Epidermal melanocyte (primary cell): Measurements from ENCODE around the gene RXFP3.
"Not testable (repeated sequence)": the region's sequence is repeated elsewhere in the genome, so short reads cannot be mapped to it uniquely, and the experiment has no call there.

Experiments used
- DNase-seq: peaks from one replicate; pipeline ENCODE4 v3.0.0; 2011; ENCODE audit warnings: low spot score; ENCODE audit not compliant: insufficient read length

RXFP3 gene

GRCh38 chr5:33936381-33937016, at the start of gene RXFP3:
Gene RXFP3, plus strand, starts transcription at chr5:33936386. Its CDS starts 355 bp downstream, at chr5:33936741.
- DNase-seq = no peak

GRCh38 chr5:33887268-33887667, 48.9 kb upstream of the RXFP3 start:
- no peak for DNase-seq

GRCh38 chr5:33888587-33888986, 47.6 kb upstream of the RXFP3 start:
- no peak for DNase-seq

- DNase-seq = no peak
These were observed 45.8 kb upstream of the RXFP3 start for GRCh38 chr5:33890131-33891032.

DNA sequence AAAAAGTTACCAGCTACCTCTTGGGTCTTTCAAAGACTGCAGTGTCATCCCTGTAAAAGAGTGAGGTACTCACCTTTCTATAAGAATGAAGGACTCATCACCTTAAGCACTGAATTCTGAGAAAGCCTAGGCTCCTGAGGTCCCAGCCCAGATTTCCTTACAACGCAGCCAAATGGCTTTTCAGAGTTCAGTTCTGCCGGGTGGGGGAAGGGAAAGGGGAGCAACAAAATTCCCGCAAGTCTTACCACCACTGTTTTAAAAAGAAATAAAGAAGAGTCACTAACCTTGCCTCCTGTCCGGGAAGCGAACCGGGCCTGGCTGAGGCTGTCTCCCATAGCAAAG, 44.8 kb upstream of the RXFP3 start:
- DNase-seq = no peak

GRCh38 chr5:33891788-33892619, 44.2 kb upstream of the RXFP3 start, which contains the start of gene ADAMTS12:
Gene ADAMTS12, minus strand, starts transcription at chr5:33891990. Its CDS starts 134 bp downstream, at chr5:33891856.
- DNase-seq = peak; percentile 23

GRCh38 chr5:33892620-33893137, 43.5 kb upstream of the RXFP3 start:
- peak; percentile 55 for DNase-seq

- no peak for DNase-seq
These were observed 41.6 kb upstream of the RXFP3 start for GRCh38 chr5:33894566-33894965.

GRCh38 chr5:33901156-33901555, 35.0 kb upstream of the RXFP3 start:
- no peak for DNase-seq

DNA sequence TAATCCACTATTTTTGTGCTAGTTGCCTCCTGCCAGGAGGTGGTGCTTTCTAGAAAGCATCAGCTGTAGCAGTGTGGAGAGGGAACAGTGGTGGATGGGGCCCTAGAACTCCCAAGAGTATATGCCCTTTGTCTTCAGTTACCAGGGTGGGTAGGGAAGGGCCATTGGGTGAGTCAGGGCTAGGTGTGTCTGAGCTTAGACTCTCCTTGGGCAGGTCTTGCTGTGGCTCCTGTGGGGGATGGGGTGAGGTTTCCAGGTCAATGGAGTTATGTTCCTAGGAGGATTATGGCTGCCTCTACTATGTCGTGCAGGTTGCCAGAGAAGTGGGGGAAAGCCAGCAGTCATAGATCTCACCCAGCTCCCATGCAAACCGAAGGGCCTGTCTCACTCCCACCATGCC, 33.1 kb upstream of the RXFP3 start:
- DNase-seq = no peak

- DNase-seq = no peak
These were observed 30.8 kb upstream of the RXFP3 start for GRCh38 chr5:33905381-33905780.

DNA sequence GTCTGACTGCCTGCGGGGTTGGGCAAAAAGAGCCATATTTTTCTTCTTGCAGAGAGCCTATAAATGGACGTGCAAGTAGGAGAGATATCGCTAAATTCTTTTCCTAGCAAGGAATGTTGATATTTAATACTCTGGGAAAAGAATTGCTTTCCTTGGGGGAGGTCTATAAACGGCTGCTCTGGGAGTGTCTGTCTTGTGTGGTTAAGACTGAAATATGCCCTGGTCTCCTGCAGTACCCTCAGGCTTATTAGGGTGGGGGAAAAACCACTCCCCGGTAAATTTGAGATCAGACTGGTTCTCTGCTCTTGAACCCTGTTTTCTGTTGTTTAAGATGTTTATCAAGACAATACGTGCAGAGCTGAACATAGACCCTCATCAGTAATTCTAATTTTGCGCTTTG, 29.9 kb upstream of the RXFP3 start:
- DNase-seq = not testable (repeated sequence)

DNA sequence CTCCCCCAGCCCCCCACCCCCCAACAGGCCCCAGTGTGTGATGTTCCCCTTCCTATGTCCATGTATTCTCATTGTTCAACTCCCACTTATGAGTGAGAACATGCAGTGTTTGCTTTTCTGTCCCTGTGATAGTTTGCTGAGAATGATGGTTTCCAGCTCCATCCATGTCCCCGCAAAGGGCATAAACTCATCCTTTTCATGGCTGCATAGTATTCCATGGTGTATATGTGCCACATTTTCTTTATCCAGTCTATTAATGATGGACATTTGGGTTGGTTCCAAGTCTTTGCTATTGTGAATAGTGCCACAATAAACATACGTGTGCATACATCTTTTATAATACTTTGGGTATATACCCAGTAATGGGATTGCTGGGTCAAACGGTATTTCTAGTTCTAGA, 21.3 kb upstream of the RXFP3 start:
- DNase-seq = not testable (repeated sequence)

- no peak for DNase-seq
These were observed 15.2 kb upstream of the RXFP3 start for GRCh38 chr5:33921002-33921401.

DNA sequence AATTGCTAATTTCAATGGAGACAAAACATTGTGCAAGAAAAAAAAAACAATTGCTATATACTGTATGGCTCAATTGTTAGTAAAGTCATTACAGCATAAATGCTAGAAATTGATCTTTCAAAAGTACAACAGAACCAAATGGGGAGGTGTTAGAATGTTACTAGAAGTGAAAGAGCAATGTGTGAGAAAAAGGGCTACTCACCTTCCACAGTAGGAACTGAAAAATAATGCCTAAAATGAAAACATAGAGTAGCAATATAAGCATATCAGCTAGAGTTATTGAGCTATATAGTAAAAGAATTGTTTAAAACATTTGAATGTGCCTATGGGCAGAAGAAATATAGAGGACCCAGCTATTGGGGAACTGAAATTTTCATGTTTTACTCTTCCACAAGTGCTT, 10.9 kb upstream of the RXFP3 start:
- DNase-seq = no peak

DNA sequence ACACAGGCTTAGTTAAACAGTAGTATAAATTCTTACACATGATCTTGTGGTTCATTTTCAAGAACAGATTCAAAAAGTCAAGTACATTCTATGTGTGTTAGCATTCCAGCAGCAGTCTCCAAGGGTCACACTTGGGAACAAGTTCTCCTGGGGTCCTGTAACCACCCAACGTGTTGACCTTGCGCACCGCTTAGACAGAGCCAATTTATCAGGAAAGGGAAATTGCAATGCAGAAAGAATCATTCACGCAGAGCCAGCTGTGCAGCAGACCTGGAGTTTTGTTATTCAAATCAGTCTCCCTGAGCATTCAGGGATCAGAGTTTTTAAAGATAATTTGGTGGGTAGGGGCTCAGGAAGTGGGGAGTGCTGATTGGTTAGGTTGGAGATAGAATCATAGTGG, 8.5 kb upstream of the RXFP3 start:
- DNase-seq = no peak

DNA sequence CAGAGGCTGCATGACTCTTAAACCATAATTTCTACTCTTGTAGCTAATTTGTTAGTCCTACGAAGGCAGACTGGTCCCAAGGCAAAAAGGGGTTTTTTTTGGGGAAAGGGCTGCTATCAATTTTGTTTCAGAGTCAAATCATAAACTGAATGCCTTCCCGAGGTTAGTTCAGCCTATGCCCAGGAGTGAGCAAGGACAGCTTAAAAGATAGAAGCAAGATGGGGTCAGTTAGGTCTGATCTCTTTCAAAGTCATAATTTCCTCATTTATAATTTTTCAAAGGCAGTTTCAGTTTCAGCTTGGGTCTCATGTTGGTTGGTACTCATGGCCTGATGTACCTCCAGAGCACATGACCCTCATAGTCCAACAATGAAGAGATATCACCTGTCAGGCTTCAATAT, 7.9 kb upstream of the RXFP3 start:
- no peak for DNase-seq

- no peak for DNase-seq
These were observed 6.1 kb upstream of the RXFP3 start for GRCh38 chr5:33929925-33930690.

GRCh38 chr5:33931136-33931535, 5.0 kb upstream of the RXFP3 start:
- no peak for DNase-seq

GRCh38 chr5:33933723-33934169, 2.4 kb upstream of the RXFP3 start:
- DNase-seq = no peak

GRCh38 chr5:33934176-33934575, 2.0 kb upstream of the RXFP3 start:
- DNase-seq = no peak
